ENCODE results near the gene KIF2C.

GRCh38 chr1:44801491-44802305 is 62.1 kb downstream of the KIF2C start:
- TF ChIP-seq CTCF (IDR thresholded peaks at IDR 0.05) (no peak), ESRRA (IDR thresholded peaks at IDR 0.05; ENCODE audit: borderline replicate concordance, low read length) (no peak), RCOR1 (IDR thresholded peaks at IDR 0.05; ENCODE audit: low read depth, low read length) (no peak), EHMT2 (IDR thresholded peaks at IDR 0.05; ENCODE audit: low read depth) (no peak)
